ENCODE data around the gene CTNNBL1. TPM values are rescaled to one million over a fixed set of nuclear protein-coding genes. Genes with fewer than 3 reads are reported as not detected.

Gene CTNNBL1
- total and polyA plus RNA-seq, 8 donors: 10.5 to 148 (median 42.0) TPM

DNA sequence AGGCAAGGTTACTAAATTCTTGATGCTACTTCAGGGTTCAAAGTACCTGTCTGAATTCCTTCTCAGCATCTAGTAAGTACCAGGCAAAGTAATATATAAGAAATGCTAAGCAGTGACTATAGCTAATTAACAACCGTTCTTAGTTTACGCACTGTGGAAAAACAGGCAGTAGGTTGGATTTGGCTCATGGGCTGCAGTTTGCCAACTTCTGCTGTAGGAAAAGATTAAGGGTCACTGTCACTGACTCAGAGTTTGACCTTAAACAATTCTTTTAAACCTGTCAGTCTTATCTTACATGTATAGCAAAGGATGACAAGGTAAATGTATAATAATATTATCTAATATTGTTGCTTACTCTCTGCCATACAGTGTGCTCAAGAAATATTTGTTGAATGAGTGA, 42.3 kb downstream of the CTNNBL1 start:
- H3K27ac ChIP-seq: peak overlapping the region in 1 of 5 donors; percentile 38

DNA sequence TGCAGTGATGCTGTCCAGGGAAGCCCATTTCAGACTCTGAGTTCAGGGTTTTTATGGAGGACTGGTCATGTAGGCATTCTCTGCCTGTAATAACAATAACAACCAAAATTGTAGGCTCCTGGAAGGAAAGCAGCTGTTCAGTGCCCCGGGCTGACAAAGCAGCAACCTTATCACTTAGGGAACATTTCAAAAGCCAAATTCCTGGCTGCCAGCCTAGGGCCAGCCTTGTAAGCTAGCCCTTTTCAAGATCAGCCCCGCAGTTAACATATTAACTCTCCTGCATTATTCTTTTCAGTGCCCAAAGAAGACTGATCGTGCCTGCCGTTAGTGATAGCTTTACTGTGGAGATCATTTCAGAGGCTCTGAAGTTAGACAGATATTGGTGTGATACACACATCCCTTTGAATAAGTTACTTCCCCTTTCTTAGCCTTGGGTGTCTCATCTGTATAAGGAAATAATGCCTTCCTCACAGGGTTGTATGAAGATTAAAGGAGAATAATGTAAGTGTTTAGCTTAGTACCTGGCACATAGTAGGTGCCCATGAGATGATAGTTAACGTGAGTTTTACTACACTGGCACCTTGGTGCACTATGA, 44.1 kb downstream of the CTNNBL1 start:
- Histone ChIP-seq H3K36me3 (peaks cover 17 to 59% (median 49%) of the 10 kb centered on the region in 4 donors), H3K4me1 (peaks cover 0 to 70% (median 21%) of the 10 kb centered on the region in 4 donors), H3K9me3 (no peaks in the 10 kb centered on the region), H3K4me3 (no peak overlapping the region), H3K27ac (peak overlapping the region in 1 of 5 donors; percentile 26), H3K27me3 (no peaks in the 10 kb centered on the region)
- intact Hi-C loops (cut with DNase I; ENCODE audit: low total_unique reads): no loop called here
- no peak for DNase-seq
- TF ChIP-seq POLR2A (IDR thresholded peaks at IDR 0.05): no peak
- no peak for TF ChIP-seq EP300 (IDR thresholded peaks at IDR 0.05)
- TF ChIP-seq POLR2AphosphoS5 (IDR thresholded peaks at IDR 0.05): no peak
- TF ChIP-seq CTCF (IDR thresholded peaks at IDR 0.05): no peak
- 59 to 80% (median 77%) methylated on average over 5 of the region's 5 CpGs for WGBS, 5 donors

More for the DNA sequence above, 42.3 kb downstream of the CTNNBL1 start:
- Histone ChIP-seq H3K27me3 (no peaks in the 10 kb centered on the region), H3K4me3 (no peak overlapping the region), H3K36me3 (peaks cover 17 to 63% (median 54%) of the 10 kb centered on the region in 4 donors), H3K9me3 (no peaks in the 10 kb centered on the region), H3K4me1 (peaks cover 0 to 54% (median 15%) of the 10 kb centered on the region in 4 donors)
- no peak for TF ChIP-seq POLR2A (IDR thresholded peaks at IDR 0.05)
- peak in 1 of 3 donors; percentile 6 for TF ChIP-seq POLR2AphosphoS5 (IDR thresholded peaks at IDR 0.05)
- 31 to 62% (median 43%) methylated on average over 2 of the region's 2 CpGs for WGBS, 5 donors
- no peak for DNase-seq
- intact Hi-C loops (cut with DNase I; ENCODE audit: low total_unique reads): no loop called here

DNA sequence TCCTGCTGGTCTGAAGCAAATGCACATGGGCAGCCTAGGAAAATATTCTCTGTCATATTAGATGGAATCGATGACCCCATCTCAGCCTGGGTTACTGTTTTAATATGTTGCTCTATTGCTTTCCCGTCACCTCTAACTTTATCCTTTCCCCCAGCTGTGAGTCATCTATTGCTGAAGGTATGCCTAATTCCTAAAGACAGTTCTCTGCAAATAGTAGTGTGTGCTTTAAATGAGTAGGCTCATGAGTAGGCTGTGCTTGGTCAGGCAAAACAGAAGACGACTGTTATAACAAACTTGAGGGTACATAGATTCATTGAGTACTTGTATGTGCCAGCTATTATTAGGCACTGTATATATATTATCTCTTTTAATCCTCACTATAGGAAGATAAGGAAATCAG, 47.2 kb downstream of the CTNNBL1 start:
- Histone ChIP-seq H3K27ac (peak overlapping the region in 4 of 5 donors; percentile 33 to 71 (median 36)), H3K4me1 (peaks cover 0 to 42% (median 11%) of the 10 kb centered on the region in 4 donors), H3K27me3 (no peaks in the 10 kb centered on the region), H3K36me3 (peaks cover 17 to 43% (median 40%) of the 10 kb centered on the region in 4 donors), H3K4me3 (no peak overlapping the region), H3K9me3 (no peaks in the 10 kb centered on the region)
- no peak for TF ChIP-seq CTCF (IDR thresholded peaks at IDR 0.05)
- no peak for TF ChIP-seq POLR2A (IDR thresholded peaks at IDR 0.05)
- no peak for TF ChIP-seq EP300 (IDR thresholded peaks at IDR 0.05)
- TF ChIP-seq POLR2AphosphoS5 (IDR thresholded peaks at IDR 0.05): no peak
- intact Hi-C loops (cut with DNase I; ENCODE audit: low total_unique reads): no loop called here
- no peak for DNase-seq
- 49 to 67% (median 58%) methylated on average over 3 of the region's 3 CpGs for WGBS, 5 donors

- WGBS, 5 donors: 30 to 67% (median 46%) methylated on average over 1 of the region's 1 CpG
- Histone ChIP-seq H3K36me3 (peaks cover 22 to 43% (median 39%) of the 10 kb centered on the region in 4 donors), H3K27ac (peak overlapping the region in 2 of 5 donors; percentile 33 to 35), H3K4me1 (peaks cover 0 to 37% (median 8%) of the 10 kb centered on the region in 4 donors), H3K27me3 (no peaks in the 10 kb centered on the region), H3K4me3 (no peak overlapping the region), H3K9me3 (no peaks in the 10 kb centered on the region)
- intact Hi-C loops (cut with DNase I; ENCODE audit: low total_unique reads): no loop called here
- TF ChIP-seq EP300 (IDR thresholded peaks at IDR 0.05): no peak
- peak in 1 of 3 donors; percentile 21 for TF ChIP-seq POLR2AphosphoS5 (IDR thresholded peaks at IDR 0.05)
- no peak for TF ChIP-seq POLR2A (IDR thresholded peaks at IDR 0.05)
- no peak for TF ChIP-seq CTCF (IDR thresholded peaks at IDR 0.05)
- DNase-seq: no peak
Measured at GRCh38 chr20:37741570-37741969, 47.7 kb downstream of the CTNNBL1 start.

DNA sequence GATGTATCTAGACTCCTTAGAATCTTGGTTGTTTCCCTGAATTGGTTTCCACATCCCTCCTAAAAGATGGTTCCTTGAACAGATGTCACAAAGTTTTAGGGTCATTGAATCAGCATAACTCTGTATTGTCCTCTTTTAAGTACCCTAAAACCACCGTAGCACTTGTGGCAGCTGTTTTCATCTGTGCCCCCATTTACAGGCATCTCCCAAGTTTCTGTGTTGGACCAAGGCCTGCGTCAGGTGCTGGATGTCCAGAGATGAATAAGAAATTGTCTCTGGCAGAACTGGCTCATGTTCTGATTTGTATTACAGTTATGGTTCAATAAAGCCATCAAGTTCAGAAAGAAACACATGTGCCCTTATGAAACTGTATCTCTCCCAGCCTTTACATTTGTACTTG, 48.3 kb downstream of the CTNNBL1 start:
- DNase-seq: no peak
- H3K4me3 ChIP-seq: no peak overlapping the region
- no peaks in the 10 kb centered on the region for H3K9me3 ChIP-seq
- intact Hi-C loops (cut with DNase I; ENCODE audit: low total_unique reads): no loop called here
- peaks cover 0 to 34% (median 8%) of the 10 kb centered on the region in 4 donors for H3K4me1 ChIP-seq
- TF ChIP-seq CTCF (IDR thresholded peaks at IDR 0.05) (no peak), POLR2A (IDR thresholded peaks at IDR 0.05) (no peak), POLR2AphosphoS5 (IDR thresholded peaks at IDR 0.05) (no peak), EP300 (IDR thresholded peaks at IDR 0.05) (no peak)
- H3K27ac ChIP-seq: peak overlapping the region in 3 of 5 donors; percentile 33 to 45 (median 35)
- no peaks in the 10 kb centered on the region for H3K27me3 ChIP-seq
- peaks cover 27 to 43% (median 39%) of the 10 kb centered on the region in 4 donors for H3K36me3 ChIP-seq
- WGBS, 5 donors: 93 to 100% (median 96%) methylated on average over 2 of the region's 2 CpGs

Data from stomach (tissue), 9 donors.